Activated CD8-positive, alpha-beta T cell treated with anti-CD3 and anti-CD28 coated beads, Interleukin-2, amount 10 ng/mL, durations not matched to agents 7 days and 5 days (primary cell): ENCODE data around the gene DYRK1B. TPM values are rescaled to one million over a fixed set of nuclear protein-coding genes. Genes with fewer than 3 reads are reported as not detected.

Source experiments
- ATAC-seq: fragments of 150-1000 bp; cut with Tn5 transposase; one replicate; pipeline ENCODE4 v1.10.0; 2021; ENCODE audit warnings: moderate library complexity
- CTCF ChIA-PET: fragments of 350-600 bp; sonication (Branson Sonifier 250); formaldehyde crosslinking; loops from one replicate; lab custom pipeline; 2021; ENCODE audit warnings: antibody characterized with exemption; lab: Charles Lee
- POLR2A ChIA-PET: fragments of 350-600 bp; sonication (Branson Sonifier 250); formaldehyde crosslinking; loops from one replicate; lab custom pipeline; 2021; ENCODE audit warnings: antibody characterized with exemption; lab: Charles Lee
- DNase-seq: peaks from one replicate; pipeline ENCODE4 v3.0.0-alpha.2; 2020
- H3K27ac Mint-ChIP-seq: one replicate; pipeline ENCODE4 v1.8.0; 2021; ENCODE audit warnings: mild to moderate bottlenecking, mixed read lengths
- H3K27me3 Mint-ChIP-seq: one replicate; pipeline ENCODE4 v1.8.0; 2021; ENCODE audit warnings: low read depth, mixed read lengths
- H3K36me3 Mint-ChIP-seq: one replicate; pipeline ENCODE4 v1.8.0; 2021; ENCODE audit warnings: low read depth, mixed read lengths
- H3K4me1 Mint-ChIP-seq: one replicate; pipeline ENCODE4 v1.8.0; 2021; ENCODE audit warnings: low read depth, mixed read lengths
- H3K4me3 Mint-ChIP-seq: one replicate; pipeline ENCODE4 v1.8.0; 2021; ENCODE audit warnings: mild to moderate bottlenecking, mixed read lengths
- H3K9me3 Mint-ChIP-seq: one replicate; pipeline ENCODE4 v1.8.0; 2022; ENCODE audit warnings: mixed read lengths; ENCODE audit not compliant: insufficient read depth
- microRNA-seq: library from miRNA; unstranded; fragments of <30 nt; microRNA quantifications from one replicate; pipeline ENCODE4 v1.2.0, GENCODE V29; 2022
- total RNA-seq, 2 experiments: library from RNA; stranded (reverse); gene quantifications; one replicate each; pipeline ENCODE4 v1.2.3, GENCODE V29; 2021

The DYRK1B gene
- total RNA-seq, 2 experiments from 2014 or later = 7.5 to 8.5 TPM

DNA sequence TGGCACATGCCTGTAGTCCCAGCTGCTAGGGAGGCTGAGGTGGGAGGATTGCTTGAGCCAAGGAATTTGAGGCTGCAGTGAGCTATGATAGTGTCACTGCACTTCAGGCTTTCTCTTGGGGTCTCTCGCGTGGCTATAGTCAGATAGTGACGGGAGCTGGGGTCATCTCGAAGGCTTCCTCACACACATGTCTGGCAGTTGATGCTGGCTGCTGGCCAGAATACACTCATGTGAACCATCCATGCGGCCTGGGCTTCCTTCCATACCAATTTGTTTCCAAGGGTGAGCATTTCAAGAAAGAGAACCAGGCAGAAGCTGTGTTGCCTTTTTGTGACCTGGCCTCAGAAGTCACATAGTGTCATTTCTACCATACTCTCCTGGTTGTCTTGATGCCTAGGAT, 28.9 kb downstream of the DYRK1B start:
- Mint-ChIP-seq H3K4me3 (no peak overlapping the region), H3K27me3 (peaks cover 13% of the 10 kb centered on the region), H3K27ac (no peak overlapping the region), H3K9me3 (peaks cover 3% of the 10 kb centered on the region), H3K4me1 (no peaks in the 10 kb centered on the region), H3K36me3 (no peaks in the 10 kb centered on the region)
- ATAC-seq (no peak), DNase-seq (no peak)
- ChIA-PET CTCF (interaction anchor here (1.7 to 7.0 kb wide), 2 partner anchors 12 to 39 kb away, joined by 8 to 46 read pairs; partner anchors contain the start of gene FBL), POLR2A (no interaction called here)

DNA sequence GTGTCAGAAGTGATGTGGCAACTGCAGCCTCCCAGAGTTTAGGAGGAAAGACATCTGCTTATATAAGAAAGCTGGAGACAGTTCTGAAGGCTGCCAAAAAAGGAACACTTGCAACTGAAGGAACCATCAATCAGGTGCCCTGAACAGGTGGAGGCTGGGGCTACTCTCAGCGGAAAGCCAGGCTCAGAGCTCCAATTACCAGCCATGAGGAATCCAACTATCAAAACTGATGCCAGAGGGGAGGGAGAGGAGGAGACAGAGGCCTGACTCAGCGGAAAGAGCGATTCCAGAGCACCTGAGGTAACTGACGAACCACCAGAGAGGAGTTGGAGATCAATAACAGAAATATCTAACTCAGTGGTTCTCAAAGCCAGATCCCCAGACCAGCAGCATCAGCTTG, 31.0 kb downstream of the DYRK1B start:
- Mint-ChIP-seq H3K4me1 (no peaks in the 10 kb centered on the region), H3K4me3 (no peak overlapping the region), H3K36me3 (no peaks in the 10 kb centered on the region), H3K27me3 (peaks cover 18% of the 10 kb centered on the region), H3K27ac (no peak overlapping the region), H3K9me3 (no peaks in the 10 kb centered on the region)
- ChIA-PET CTCF (interaction anchor here (0.9 to 7.0 kb wide), 4 partner anchors 10 to 42 kb away, joined by 3 to 46 read pairs (median 10); partner anchors contain the start of gene FBL), POLR2A (no interaction called here)
- no peak for DNase-seq
- no peak for ATAC-seq

DNA sequence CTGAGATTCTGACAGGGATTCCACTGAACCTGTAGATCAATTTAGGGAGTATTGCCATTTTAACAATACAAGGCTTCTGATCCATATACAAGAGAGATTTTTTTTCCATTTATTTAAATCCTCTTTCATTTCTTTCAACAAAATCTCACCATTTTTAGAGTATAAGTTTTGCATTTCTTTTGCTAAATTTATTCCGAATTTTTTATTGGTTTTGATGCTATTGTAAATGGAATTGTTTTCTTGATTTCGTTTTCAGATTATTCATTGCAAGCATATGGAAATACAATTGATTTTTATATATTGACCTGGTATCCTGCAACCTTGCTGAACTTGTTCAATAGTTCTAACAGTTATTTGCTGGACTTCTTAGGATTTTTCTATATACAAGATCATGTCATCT, 36.9 kb downstream of the DYRK1B start:
- no peaks in the 10 kb centered on the region for H3K36me3 Mint-ChIP-seq
- DNase-seq (no peak), ATAC-seq (no peak)
- peaks cover 19% of the 10 kb centered on the region for H3K4me1 Mint-ChIP-seq
- CTCF ChIA-PET = interaction anchor here (1.0 to 1.1 kb wide), 3 partner anchors 13 to 48 kb away, joined by 3 read pairs; no protein-coding TSS in a partner anchor
- H3K4me3 Mint-ChIP-seq = no peak overlapping the region
- no peak overlapping the region for H3K27ac Mint-ChIP-seq
- POLR2A ChIA-PET = no interaction called here
- H3K9me3 Mint-ChIP-seq = no peaks in the 10 kb centered on the region
- H3K27me3 Mint-ChIP-seq = peaks cover 27% of the 10 kb centered on the region

DNA sequence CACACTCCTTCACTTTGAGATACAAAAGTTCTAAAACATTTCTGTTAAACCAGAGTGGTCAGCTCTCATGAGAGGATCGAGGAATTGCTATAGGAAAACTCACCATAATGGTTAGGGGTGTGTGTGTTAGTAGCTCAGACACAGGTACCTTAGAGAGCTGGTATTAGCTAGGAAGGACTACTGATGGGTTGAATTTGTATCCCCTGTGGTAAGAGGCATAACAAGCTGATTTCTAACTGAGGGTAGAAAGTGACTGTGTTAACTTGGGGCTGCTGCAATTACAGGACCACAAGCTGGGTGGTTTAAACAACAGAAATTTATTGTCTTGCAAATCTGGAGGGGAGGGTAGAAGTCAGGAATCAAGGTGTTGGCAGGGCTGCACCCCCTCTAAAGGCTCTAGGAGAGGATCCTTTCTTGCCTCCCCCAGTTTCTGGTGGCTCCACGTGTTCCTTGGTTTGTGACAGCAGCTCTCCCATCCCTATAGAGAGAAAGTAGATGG, 37.9 kb downstream of the DYRK1B start:
- DNase-seq (no peak), ATAC-seq (no peak)
- Mint-ChIP-seq H3K27me3 (peaks cover 27% of the 10 kb centered on the region), H3K4me3 (no peak overlapping the region), H3K36me3 (no peaks in the 10 kb centered on the region), H3K27ac (no peak overlapping the region), H3K9me3 (no peaks in the 10 kb centered on the region), H3K4me1 (peaks cover 19% of the 10 kb centered on the region)
- POLR2A ChIA-PET = interaction anchor here (1.4 kb wide), 1 partner anchor 50 kb away, joined by 4 read pairs; the partner anchor contains the start of gene FBL
- CTCF ChIA-PET = interaction anchor here (1.1 to 7.9 kb wide), 6 partner anchors 12 to 175 kb away, joined by 3 to 235 read pairs (median 3); partner anchors contain the start of genes FBL and PSMC4

DNA sequence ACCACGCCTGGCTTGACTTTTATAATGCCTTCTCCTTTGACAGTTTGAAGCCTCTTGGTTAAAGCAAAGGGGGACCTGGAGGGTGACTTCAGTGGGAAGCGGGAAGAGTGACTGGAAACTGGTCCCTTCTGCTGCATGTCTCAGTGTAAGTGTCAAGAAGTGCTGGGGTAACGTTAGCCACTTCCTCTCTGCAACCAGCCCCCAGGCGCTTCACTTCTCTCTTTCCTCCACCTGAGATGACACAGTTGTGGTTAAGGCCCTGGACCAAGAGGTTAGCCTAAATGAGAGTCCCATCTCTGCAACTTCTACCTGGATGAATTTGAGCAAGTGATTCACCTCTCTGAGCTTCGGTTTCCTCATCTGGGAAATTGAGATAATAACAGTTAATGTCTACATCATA, 39.0 kb downstream of the DYRK1B start:
- DNase-seq (peak; percentile 35), ATAC-seq (no peak)
- Mint-ChIP-seq H3K4me3 (no peak overlapping the region), H3K36me3 (no peaks in the 10 kb centered on the region), H3K27me3 (peaks cover 23% of the 10 kb centered on the region), H3K9me3 (no peaks in the 10 kb centered on the region), H3K4me1 (peaks cover 19% of the 10 kb centered on the region), H3K27ac (no peak overlapping the region)
- ChIA-PET POLR2A (interaction anchor here (1.4 kb wide), 1 partner anchor 51 kb away, joined by 4 read pairs; the partner anchor contains the start of gene FBL), CTCF (interaction anchor here (1.1 to 7.9 kb wide), 3 partner anchors 11 to 176 kb away, joined by 3 to 235 read pairs (median 12); partner anchors contain the start of genes FBL and PSMC4)

DNA sequence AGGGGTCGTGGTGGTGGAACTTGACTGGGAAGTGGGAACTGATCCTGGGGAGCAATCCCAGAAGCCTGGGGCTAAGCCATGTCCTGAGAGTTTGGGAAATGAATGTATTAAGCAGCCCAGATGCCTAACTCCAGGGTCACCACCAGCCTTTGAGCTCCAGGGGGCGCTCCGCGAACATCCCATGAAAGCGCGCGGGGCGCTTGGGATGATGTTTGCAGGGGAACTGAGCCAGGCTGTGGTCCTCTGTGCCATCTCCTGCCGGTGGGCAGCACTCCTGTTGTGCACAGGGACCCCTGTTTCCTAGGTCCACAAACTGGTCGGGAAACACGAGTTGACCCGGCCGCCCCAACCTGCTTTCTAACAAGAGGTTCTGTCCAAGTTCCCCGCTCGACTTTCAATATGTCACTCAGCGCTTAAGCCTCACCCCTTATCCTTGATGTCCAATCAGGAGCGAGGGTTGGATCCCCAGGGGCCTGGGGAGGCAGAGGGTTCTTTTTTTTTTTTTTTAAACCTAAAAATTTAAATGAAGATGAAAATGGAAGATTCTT, 40.9 kb downstream of the DYRK1B start:
- Mint-ChIP-seq H3K27me3 (peaks cover 22% of the 10 kb centered on the region), H3K4me1 (peaks cover 19% of the 10 kb centered on the region), H3K36me3 (no peaks in the 10 kb centered on the region), H3K27ac (no peak overlapping the region), H3K9me3 (peaks cover 3% of the 10 kb centered on the region), H3K4me3 (peak overlapping the region; percentile 76)
- DNase-seq (peak; percentile 82), ATAC-seq (peak; percentile 96)
- CTCF ChIA-PET = interaction anchor here (0.6 to 7.9 kb wide), 35 partner anchors 9 to 372 kb away, joined by 3 to 235 read pairs (median 5); partner anchors contain the start of genes DYRK1B, FBL, LEUTX and PSMC4
- POLR2A ChIA-PET = interaction anchor here (0.7 to 1.6 kb wide), 2 partner anchors 50 to 52 kb away, joined by 3 to 4 read pairs; no protein-coding TSS in a partner anchor

DNA sequence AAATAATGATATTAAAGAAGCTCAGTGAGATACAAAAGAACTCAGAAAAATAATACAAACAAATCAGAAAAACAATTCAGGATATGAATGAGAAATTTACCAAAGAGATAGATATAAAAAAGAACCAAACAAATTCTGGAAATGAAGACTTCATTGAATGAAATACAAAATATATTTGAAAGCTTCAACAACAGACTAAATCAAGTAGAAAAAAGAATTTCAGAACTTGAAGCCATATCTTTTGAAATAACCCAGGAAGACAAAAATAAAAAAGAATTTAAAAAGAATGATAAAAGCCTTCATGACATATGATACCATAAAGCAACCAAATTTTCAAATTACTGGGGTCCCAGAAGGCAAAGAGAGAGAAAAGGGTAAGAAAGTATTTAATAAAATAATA, 45.7 kb downstream of the DYRK1B start:
- Mint-ChIP-seq H3K27ac (no peak overlapping the region), H3K4me3 (no peak overlapping the region), H3K9me3 (peaks cover 6% of the 10 kb centered on the region), H3K27me3 (peaks cover 25% of the 10 kb centered on the region), H3K36me3 (no peaks in the 10 kb centered on the region), H3K4me1 (peaks cover 5% of the 10 kb centered on the region)
- ChIA-PET CTCF (interaction anchor here (0.6 to 1.6 kb wide), 2 partner anchors 55 to 240 kb away, joined by 3 read pairs; no protein-coding TSS in a partner anchor), POLR2A (no interaction called here)
- no peak for ATAC-seq
- DNase-seq = no peak

DNA sequence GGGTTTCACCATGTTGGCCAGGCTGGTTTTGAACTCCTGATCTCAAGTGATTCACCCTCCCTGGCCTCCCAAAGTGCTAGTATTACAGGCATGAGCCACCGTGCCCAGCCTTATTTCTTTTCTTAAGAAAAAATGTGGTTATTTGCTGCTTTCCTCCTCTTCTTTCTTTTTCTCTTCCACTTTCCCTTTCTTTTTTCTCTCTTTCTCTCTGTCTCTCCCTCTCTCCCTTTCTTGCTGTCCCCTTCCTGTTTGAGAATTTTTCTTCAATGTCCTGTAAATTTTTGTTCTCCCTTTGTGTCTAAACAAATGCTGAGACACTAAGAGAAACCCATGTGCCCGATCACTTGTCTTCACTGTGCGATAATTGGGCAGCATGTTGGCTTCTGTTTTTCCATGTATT, 53.1 kb downstream of the DYRK1B start:
- Mint-ChIP-seq H3K4me3 (no peak overlapping the region), H3K9me3 (no peaks in the 10 kb centered on the region), H3K27ac (no peak overlapping the region), H3K36me3 (no peaks in the 10 kb centered on the region), H3K4me1 (peaks cover 15% of the 10 kb centered on the region), H3K27me3 (peaks cover 44% of the 10 kb centered on the region)
- no peak for ATAC-seq
- POLR2A ChIA-PET = no interaction called here
- CTCF ChIA-PET = interaction anchor here (0.7 to 1.5 kb wide), 4 partner anchors 11 to 62 kb away, joined by 3 to 6 read pairs (median 4); no protein-coding TSS in a partner anchor
- DNase-seq = no peak

DNA sequence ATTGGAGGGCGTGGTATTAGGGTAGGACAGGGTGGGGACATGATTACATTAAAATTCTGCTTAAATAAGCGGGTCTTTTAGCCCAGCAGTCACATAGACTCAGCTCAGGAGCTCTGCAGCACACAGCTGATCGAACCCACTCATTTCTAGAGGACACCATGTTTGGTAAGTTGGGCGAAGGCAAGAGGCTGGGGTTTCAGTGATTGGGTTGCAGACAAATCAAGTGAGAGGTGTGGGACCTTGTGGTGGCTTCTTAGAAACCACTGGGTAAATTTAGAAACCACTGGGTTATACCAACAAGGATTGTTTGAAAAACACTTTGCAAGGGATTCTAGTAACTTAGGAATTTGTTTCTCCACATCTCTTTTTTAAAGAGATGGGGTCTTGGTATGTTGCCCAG, 55.2 kb downstream of the DYRK1B start, which contains the start of gene LEUTX:
TSS of gene LEUTX (plus strand) at position 92 of the 400 bp plus-strand sequence. CDS start at position 159, 67 bp downstream.
- Mint-ChIP-seq H3K36me3 (no peaks in the 10 kb centered on the region), H3K4me1 (peaks cover 15% of the 10 kb centered on the region)
- ATAC-seq = no peak

More for the DNA sequence above, 55.2 kb downstream of the DYRK1B start, which contains the start of gene LEUTX:
- H3K27me3 Mint-ChIP-seq = peaks cover 34% of the 10 kb centered on the region
- H3K4me3 Mint-ChIP-seq = no peak within 1 kb of the TSS
- ChIA-PET CTCF (interaction anchor here (0.7 kb wide), 1 partner anchor 14 kb away, joined by 5 read pairs; no protein-coding TSS in a partner anchor), POLR2A (no interaction called here)
- H3K27ac Mint-ChIP-seq = no peak within 1 kb of the TSS
- DNase-seq = peak; percentile 33
- H3K9me3 Mint-ChIP-seq = no peaks in the 10 kb centered on the region

Small RNAs within 50 kb of the gene (microRNA-seq; reads per million reads assigned to microRNA genes)
- gene MIR6719 = not detected

Other genes starting within 250 kb of the DYRK1B start
- not detected for gene LGALS13, start 231.6 kb downstream of the DYRK1B start, total RNA-seq
- not detected for gene LGALS16, start 178.2 kb downstream of the DYRK1B start, total RNA-seq
- gene LGALS14, start 129.7 kb downstream of the DYRK1B start, total RNA-seq = not detected
- gene CLC, start 96.1 kb downstream of the DYRK1B start, total RNA-seq = not detected
- not detected for gene LEUTX, start 55.3 kb downstream of the DYRK1B start, total RNA-seq
- gene FBL, start 12.2 kb upstream of the DYRK1B start, total RNA-seq = 100 to 1,000 TPM; 385 to 399 TPM
- 1 to 10 TPM; 5.8 to 6.2 TPM for gene FCGBP, start 100.5 kb upstream of the DYRK1B start, total RNA-seq
- gene PSMC4, start 137.0 kb upstream of the DYRK1B start, total RNA-seq = 100 to 1,000 TPM; 120 to 121 TPM
- gene ZNF546, start 162.9 kb upstream of the DYRK1B start, total RNA-seq = 1 to 10 TPM; 4.9 to 5.2 TPM
- 10 to 100 TPM; 27.4 to 30.3 TPM for gene ZNF780B, start 222.1 kb upstream of the DYRK1B start, total RNA-seq